Stimulated activated CD4-positive, alpha-beta T cell treated with anti-CD3 and anti-CD28 coated beads, Interleukin-15, amount 100 ng/mL, for 48 hours (primary cell): ENCODE results near the gene ITSN2.
"Not testable (repeated sequence)": the region's sequence is repeated elsewhere in the genome, so short reads cannot be mapped to it uniquely, and the experiment has no call there.

Experiments
- DNase-seq, 2 donors: peaks; one replicate each; pipeline ENCODE4 v3.0.0-alpha.2; 2020; ENCODE audit warnings: low read depth in 2 of 2

ITSN2 gene

GRCh38 chr2:24363301-24363700, 3.0 kb upstream of the ITSN2 start:
- no peak for DNase-seq

- DNase-seq = no peak
Measured at GRCh38 chr2:24362253-24362652, 1.9 kb upstream of the ITSN2 start.

GRCh38 chr2:24360963-24361330, 611 bp upstream of the ITSN2 start:
- no peak for DNase-seq

GRCh38 chr2:24359129-24360049, 947 bp downstream of the ITSN2 start:
- peak; percentile 24 to 30 for DNase-seq

- not testable (repeated sequence) for DNase-seq
Measured at GRCh38 chr2:24357767-24358166, 2.6 kb downstream of the ITSN2 start.

GRCh38 chr2:24357115-24357514, 3.2 kb downstream of the ITSN2 start:
- DNase-seq = not testable (repeated sequence)

- DNase-seq = no peak
Measured at GRCh38 chr2:24354957-24355356, 5.4 kb downstream of the ITSN2 start.

GRCh38 chr2:24354395-24354794, 5.9 kb downstream of the ITSN2 start:
- DNase-seq = no peak

GRCh38 chr2:24353973-24354372, 6.4 kb downstream of the ITSN2 start:
- DNase-seq = no peak

- no peak for DNase-seq
Measured at GRCh38 chr2:24353364-24353763, 7.0 kb downstream of the ITSN2 start.

GRCh38 chr2:24352664-24353063, 7.7 kb downstream of the ITSN2 start:
- no peak for DNase-seq

- no peak for DNase-seq
Measured at GRCh38 chr2:24351981-24352380, 8.4 kb downstream of the ITSN2 start.

- DNase-seq = no peak
Measured at GRCh38 chr2:24351627-24351938, 8.8 kb downstream of the ITSN2 start.

GRCh38 chr2:24350826-24351626, 9.3 kb downstream of the ITSN2 start:
- no peak for DNase-seq

GRCh38 chr2:24349097-24349496, 11.2 kb downstream of the ITSN2 start:
- DNase-seq = no peak

- DNase-seq = no peak
Measured at GRCh38 chr2:24345937-24346336, 14.4 kb downstream of the ITSN2 start.

- no peak for DNase-seq
Measured at GRCh38 chr2:24343225-24343882, 17.0 kb downstream of the ITSN2 start.

- DNase-seq = no peak
Measured at GRCh38 chr2:24342110-24342910, 18.0 kb downstream of the ITSN2 start.

- no peak for DNase-seq
Measured at GRCh38 chr2:24339856-24340262, 20.5 kb downstream of the ITSN2 start.

- DNase-seq = not testable (repeated sequence)
Measured at GRCh38 chr2:24339098-24339497, 21.2 kb downstream of the ITSN2 start.

GRCh38 chr2:24337890-24338289, 22.4 kb downstream of the ITSN2 start:
- no peak for DNase-seq

GRCh38 chr2:24336811-24337210, 23.5 kb downstream of the ITSN2 start:
- no peak for DNase-seq
